DND-41 (cell line): ENCODE data around the gene GLI2.

Experiments used
- EZH2 ChIP-seq: IDR thresholded peaks from 3 replicates; pipeline ENCODE4 v1.6.1; 2012; ENCODE audit warnings: borderline replicate concordance, low read depth, mild to moderate bottlenecking, moderate library complexity, low read length, inconsistent platforms; ENCODE audit not compliant: severe bottlenecking
- TF ChIP-seq, protein P1 (sequence below): IDR thresholded peaks from 2 replicates; pipeline ENCODE4 v1.5.1; 2012; ENCODE audit warnings: borderline replicate concordance, low read length, moderate library complexity, mild to moderate bottlenecking; ENCODE audit not compliant: poor library complexity, severe bottlenecking; ENCODE audit errors: extremely low read depth

DNA sequence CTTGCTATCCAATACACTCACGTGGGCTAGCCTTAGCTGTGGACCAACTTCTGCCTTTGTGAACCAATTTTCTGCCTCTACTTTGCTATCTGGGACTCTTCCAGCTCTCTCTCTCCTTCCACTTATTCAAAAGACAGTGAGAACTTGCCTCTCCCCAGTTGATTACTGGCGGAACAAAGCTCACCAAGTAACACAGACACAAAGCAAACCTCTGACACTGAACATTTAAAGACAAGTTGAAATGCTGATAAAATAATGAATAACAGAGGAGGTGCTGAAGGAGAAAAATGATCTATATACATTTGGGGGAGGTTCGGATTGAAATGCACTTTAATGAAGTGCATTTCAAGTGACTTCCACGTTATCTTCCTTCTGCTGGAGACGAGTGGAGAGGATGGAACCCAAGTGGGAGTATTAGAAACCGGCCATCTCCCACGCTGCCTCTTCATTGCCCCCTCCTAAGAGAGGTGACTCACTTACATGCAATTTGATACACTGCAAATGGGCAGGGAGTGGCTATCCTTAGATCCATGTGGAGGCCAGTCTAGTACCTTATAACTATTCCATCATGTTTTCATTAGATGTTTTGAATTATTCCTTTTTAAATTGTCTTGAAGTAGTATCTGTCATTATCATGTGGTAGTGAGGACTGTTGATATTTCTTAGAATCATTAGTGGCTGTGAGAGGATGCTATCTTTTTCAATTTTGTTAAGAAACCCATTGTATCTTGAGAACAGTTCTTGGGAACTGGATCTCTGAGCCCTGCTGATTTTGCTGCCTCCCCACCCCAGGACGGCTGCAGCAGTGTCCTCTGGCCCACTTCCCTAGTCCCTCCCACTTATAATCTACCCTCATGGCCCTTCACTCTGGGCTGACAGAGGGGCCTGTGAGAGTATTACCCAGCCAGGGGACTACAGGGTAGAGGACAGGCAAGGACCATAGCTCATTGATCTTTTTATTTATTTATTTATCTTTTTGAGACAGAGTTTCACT, 6.0 kb upstream of the GLI2 start:
- TF ChIP-seq, protein P1, sequence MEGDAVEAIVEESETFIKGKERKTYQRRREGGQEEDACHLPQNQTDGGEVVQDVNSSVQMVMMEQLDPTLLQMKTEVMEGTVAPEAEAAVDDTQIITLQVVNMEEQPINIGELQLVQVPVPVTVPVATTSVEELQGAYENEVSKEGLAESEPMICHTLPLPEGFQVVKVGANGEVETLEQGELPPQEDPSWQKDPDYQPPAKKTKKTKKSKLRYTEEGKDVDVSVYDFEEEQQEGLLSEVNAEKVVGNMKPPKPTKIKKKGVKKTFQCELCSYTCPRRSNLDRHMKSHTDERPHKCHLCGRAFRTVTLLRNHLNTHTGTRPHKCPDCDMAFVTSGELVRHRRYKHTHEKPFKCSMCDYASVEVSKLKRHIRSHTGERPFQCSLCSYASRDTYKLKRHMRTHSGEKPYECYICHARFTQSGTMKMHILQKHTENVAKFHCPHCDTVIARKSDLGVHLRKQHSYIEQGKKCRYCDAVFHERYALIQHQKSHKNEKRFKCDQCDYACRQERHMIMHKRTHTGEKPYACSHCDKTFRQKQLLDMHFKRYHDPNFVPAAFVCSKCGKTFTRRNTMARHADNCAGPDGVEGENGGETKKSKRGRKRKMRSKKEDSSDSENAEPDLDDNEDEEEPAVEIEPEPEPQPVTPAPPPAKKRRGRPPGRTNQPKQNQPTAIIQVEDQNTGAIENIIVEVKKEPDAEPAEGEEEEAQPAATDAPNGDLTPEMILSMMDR = no peak
- TF ChIP-seq EZH2 = no peak
